Vagina (tissue), 2 donors: ENCODE results near the gene SCARF1. TPM values are rescaled to one million over a fixed set of nuclear protein-coding genes. Genes with fewer than 3 reads are reported as not detected.
"Not testable (repeated sequence)": the region's sequence is repeated elsewhere in the genome, so short reads cannot be mapped to it uniquely, and the experiment has no call there.

Experiments
- DNase-seq, 2 donors: peaks; one replicate each; pipeline ENCODE4 v3.0.0-alpha.2; 2017; ENCODE audit errors: extremely low spot score in 2 of 2
- H3K27ac ChIP-seq: fragments of 200-600 bp; sonication (generic); one replicate; pipeline ENCODE4 v1.5.1; 2019
- H3K27me3 ChIP-seq: fragments of 200-600 bp; sonication (generic); one replicate; pipeline ENCODE4 v1.5.1; 2019
- H3K36me3 ChIP-seq, 2 donors: fragments of 200-600 bp; sonication (generic); one replicate each; pipeline ENCODE4 v1.5.1; 2017 to 2019
- H3K4me1 ChIP-seq: fragments of 200-600 bp; sonication (generic); one replicate; pipeline ENCODE4 v1.5.1; 2019
- H3K4me3 ChIP-seq, 2 donors: fragments of 200-600 bp; sonication (generic); 1 replicate in 1 of 2; 2 replicates in 1 of 2; pipeline ENCODE4 v1.5.1; 2016 to 2019
- H3K9me3 ChIP-seq: fragments of 200-600 bp; sonication (generic); one replicate; pipeline ENCODE4 v1.5.1; 2019
- CTCF ChIP-seq, 3 experiments: fragments of 450-650 bp in 2 of 3; fragments of 200-600 bp in 1 of 3; sonication (generic) in 1 of 3; IDR thresholded peaks; one replicate each; pipeline ENCODE4 v1.5.1; 2017 to 2019; ENCODE audit warnings: antibody characterized with exemption in 3 of 3, mild to moderate bottlenecking in 2 of 3, moderate library complexity in 2 of 3
- POLR2A ChIP-seq, 2 donors: fragments of 450-650 bp; IDR thresholded peaks; one replicate each; pipeline ENCODE4 v1.6.1; 2017; ENCODE audit warnings: antibody characterized with exemption in 2 of 2, mild to moderate bottlenecking in 2 of 2, moderate library complexity in 2 of 2
- POLR2AphosphoS5 ChIP-seq, 2 donors: sonication (generic); formaldehyde crosslinking; IDR thresholded peaks; one replicate each; pipeline ENCODE4 v1.9.0; 2017; ENCODE audit warnings: antibody characterized with exemption in 2 of 2, mild to moderate bottlenecking in 2 of 2, low read depth in 1 of 2; ENCODE audit not compliant: insufficient read depth in 1 of 2
- intact Hi-C: fragments of 100-400 bp; cut with DNase I; formaldehyde crosslinking; loops from one replicate; pipeline ENCODE4 v1.15.1; 2023
- total RNA-seq: library from RNA; depleted of rRNA; stranded (reverse); fragments of >200 nt; gene quantifications from one replicate; pipeline ENCODE4 v1.2.3, GENCODE V29; 2016

Gene SCARF1
- total RNA-seq, 1 donor from 2014 or later = 26.3 TPM

DNA sequence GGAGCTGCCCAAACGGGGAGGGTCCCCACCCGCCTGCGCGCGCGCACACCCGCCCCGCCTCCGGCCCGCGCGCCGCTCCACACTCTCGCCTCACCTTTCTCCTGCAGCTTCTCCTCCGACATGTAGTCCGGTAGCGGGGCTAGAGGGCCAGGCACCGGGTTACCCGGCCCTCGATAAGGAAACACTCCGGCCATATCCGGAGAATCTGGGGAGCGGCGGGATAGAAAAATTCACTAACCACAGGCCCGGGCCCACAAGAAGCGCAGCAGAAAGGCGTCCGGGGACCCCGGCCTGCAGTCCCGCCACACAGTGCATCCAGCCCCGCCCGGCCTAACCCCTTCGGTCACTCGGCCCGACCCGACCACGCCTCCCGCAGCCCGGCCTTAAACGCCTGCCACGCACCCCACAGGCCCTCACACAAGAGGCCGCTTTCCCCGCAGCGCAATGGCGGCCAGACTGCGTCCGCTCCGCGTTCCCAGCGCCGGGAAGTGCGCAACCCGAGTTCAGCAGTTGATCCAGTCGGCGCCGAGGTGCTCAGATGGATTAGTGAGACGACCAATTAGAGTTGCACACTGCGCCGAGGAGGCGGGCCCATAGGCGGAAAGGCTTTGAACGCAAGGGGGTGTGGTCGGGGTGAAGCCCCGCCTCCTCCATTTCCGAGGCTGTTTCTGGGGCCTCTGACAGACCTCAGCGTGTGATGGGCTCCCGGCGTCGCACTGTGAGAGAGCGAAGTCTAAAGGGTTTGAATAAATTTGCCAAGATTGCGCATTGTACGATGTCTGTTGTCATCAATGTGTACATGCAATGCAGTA is 39.1 kb upstream of the SCARF1 start, which contains the start of gene PRPF8:
Gene PRPF8 (minus strand): TSS at position 490 of the 812 bp plus-strand sequence. CDS start 296 bp downstream, at position 194.
- Histone ChIP-seq H3K27me3 (no peaks in the 10 kb centered on the region), H3K36me3 (peaks cover 5 to 40% of the 10 kb centered on the region in 2 donors), H3K27ac (peak within 1 kb of the TSS; percentile 86), H3K9me3 (no peaks in the 10 kb centered on the region), H3K4me3 (peak within 1 kb of the TSS; percentile 57 to 96), H3K4me1 (peaks cover 29% of the 10 kb centered on the region)
- DNase-seq = peak; percentile 96 to 98
- no peak for TF ChIP-seq CTCF (IDR thresholded peaks at IDR 0.05)
- peak; percentile 50 to 97 for TF ChIP-seq POLR2A (IDR thresholded peaks at IDR 0.05)
- peak; percentile 94 to 99 for TF ChIP-seq POLR2AphosphoS5 (IDR thresholded peaks at IDR 0.05; ENCODE audit: insufficient read depth in 1 of 2, low read depth in 1 of 2)
- intact Hi-C loops = loop anchor here (2.0 kb wide), 1 partner anchor 28 kb away; no protein-coding TSS in a partner anchor

DNA sequence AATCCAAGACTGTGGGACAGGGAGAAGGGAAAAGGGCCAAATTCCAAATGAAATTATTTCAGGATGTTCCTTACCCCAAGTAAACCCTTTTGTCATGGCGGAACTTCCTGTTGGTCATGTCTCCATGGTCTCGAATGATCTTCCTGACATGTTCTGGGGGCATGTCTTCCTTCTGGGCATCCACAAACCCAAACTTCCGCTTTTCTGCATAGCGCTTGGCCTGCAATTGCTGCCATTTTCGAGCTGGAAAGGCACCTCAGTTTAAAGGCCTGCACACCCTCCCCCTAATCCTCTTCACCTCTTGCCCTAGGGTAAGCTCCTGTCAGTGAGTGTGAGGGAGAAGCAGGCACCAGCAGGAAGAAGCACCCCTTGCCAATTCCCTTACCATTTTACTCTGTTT is 37.9 kb upstream of the SCARF1 start:
- Histone ChIP-seq H3K27me3 (no peaks in the 10 kb centered on the region), H3K27ac (peak overlapping the region; percentile 86), H3K4me3 (peak overlapping the region; percentile 57 to 96), H3K9me3 (no peaks in the 10 kb centered on the region), H3K36me3 (peaks cover 5 to 51% of the 10 kb centered on the region in 2 donors), H3K4me1 (peaks cover 29% of the 10 kb centered on the region)
- intact Hi-C loops = no loop called here
- TF ChIP-seq POLR2A (IDR thresholded peaks at IDR 0.05) = no peak
- TF ChIP-seq POLR2AphosphoS5 (IDR thresholded peaks at IDR 0.05; ENCODE audit: insufficient read depth in 1 of 2, low read depth in 1 of 2) = no peak
- TF ChIP-seq CTCF (IDR thresholded peaks at IDR 0.05) = no peak
- DNase-seq = no peak

GRCh38 chr17:1676401-1676800 is 30.9 kb upstream of the SCARF1 start:
- TF ChIP-seq POLR2AphosphoS5 (IDR thresholded peaks at IDR 0.05; ENCODE audit: insufficient read depth in 1 of 2, low read depth in 1 of 2) = no peak
- no peak for TF ChIP-seq POLR2A (IDR thresholded peaks at IDR 0.05)
- no peak for TF ChIP-seq CTCF (IDR thresholded peaks at IDR 0.05)
- Histone ChIP-seq H3K9me3 (no peaks in the 10 kb centered on the region), H3K27me3 (no peaks in the 10 kb centered on the region), H3K4me1 (peaks cover 1% of the 10 kb centered on the region), H3K36me3 (peaks cover 9 to 100% of the 10 kb centered on the region in 2 donors), H3K27ac (no peak overlapping the region), H3K4me3 (no peak overlapping the region)
- intact Hi-C loops = loop anchor here (10.0 kb wide), 1 partner anchor 188 kb away; no protein-coding TSS in a partner anchor
- no peak for DNase-seq

DNA sequence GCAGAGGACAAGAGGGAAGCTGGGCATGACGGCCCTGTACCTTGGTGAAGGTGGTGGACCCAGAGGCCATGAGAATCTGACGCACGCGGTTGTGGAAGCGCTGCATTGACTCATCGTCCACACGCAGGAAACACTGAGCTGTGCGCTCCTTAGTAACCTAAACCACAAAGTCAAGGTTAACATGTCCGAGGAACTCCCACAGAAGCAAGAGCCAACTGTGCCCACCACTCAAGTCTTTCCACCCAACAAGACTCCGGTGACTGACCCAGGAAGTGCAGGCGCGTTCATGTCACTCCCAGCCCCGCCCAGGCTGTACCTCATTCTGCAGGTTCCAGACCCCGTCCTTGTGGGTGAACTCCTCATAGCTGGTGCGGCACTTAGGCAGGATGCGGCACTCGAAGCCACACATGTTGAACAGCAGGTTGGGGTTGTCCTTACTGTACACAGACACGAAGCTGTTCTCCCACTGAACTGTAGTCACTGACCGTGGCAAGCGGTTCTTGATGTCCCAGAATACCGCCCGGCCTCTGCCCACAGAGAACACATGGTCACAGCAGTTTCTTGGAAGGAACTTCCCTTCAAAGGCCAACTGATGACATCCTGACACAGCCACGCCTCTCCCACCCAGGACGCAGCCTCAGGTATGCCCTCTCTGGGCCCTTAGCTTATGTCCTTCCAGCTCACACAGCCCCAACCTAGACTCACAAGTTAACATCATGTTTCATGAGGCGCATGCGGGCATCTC is 27.7 kb upstream of the SCARF1 start:
- Histone ChIP-seq H3K27me3 (no peaks in the 10 kb centered on the region), H3K27ac (no peak overlapping the region), H3K4me1 (peaks cover 11% of the 10 kb centered on the region), H3K36me3 (peaks cover 7 to 90% of the 10 kb centered on the region in 2 donors), H3K4me3 (no peak overlapping the region), H3K9me3 (no peaks in the 10 kb centered on the region)
- intact Hi-C loops = loop anchor here (10.0 kb wide), 1 partner anchor 192 kb away; no protein-coding TSS in a partner anchor
- DNase-seq = no peak
- TF ChIP-seq CTCF (IDR thresholded peaks at IDR 0.05) (no peak), POLR2A (IDR thresholded peaks at IDR 0.05) (no peak), POLR2AphosphoS5 (IDR thresholded peaks at IDR 0.05; ENCODE audit: insufficient read depth in 1 of 2, low read depth in 1 of 2) (peak in 1 of 2 donors; percentile 12)

DNA sequence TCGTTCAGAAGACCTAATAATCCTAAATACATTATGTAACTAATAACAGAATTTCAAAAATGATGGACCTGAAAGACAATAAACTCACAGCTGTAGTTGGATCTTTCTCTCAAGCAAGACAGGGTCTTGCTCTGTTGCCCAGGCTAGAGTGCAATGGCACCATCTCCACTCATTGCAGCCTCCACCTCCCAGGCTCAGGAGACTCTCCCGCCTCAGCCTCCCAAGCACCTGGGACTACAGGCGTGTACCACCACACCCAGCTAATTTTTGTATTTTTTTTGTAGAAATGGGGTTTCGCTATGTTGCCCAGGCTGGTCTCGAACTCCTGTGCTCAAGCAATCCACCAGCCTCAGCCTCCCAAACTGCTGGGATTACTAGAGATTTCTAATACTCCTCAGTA is 18.4 kb upstream of the SCARF1 start:
- H3K27me3 ChIP-seq, intact Hi-C loops, H3K4me1 ChIP-seq, H3K27ac ChIP-seq, H3K4me3 ChIP-seq, H3K9me3 ChIP-seq, DNase-seq: not testable (repeated sequence)
- peaks cover 9 to 73% of the 10 kb centered on the region in 2 donors for H3K36me3 ChIP-seq
